ENCODE results near the gene TAF3.

Gene TAF3

GRCh38 chr10:7969623-7970022 lies 151.3 kb downstream of the TAF3 start:
- TF ChIP-seq GATA3 (IDR thresholded peaks at IDR 0.05; ENCODE audit: low read depth, low read length) (no peak), GATA2 (IDR thresholded peaks at IDR 0.05; ENCODE audit: low read depth, low read length) (no peak)

GRCh38 chr10:7971949-7972348 lies 153.6 kb downstream of the TAF3 start:
- no peak for TF ChIP-seq GATA3 (IDR thresholded peaks at IDR 0.05; ENCODE audit: low read depth, low read length)
- no peak for TF ChIP-seq GATA2 (IDR thresholded peaks at IDR 0.05; ENCODE audit: low read depth, low read length)

- TF ChIP-seq GATA2 (IDR thresholded peaks at IDR 0.05; ENCODE audit: low read depth, low read length) (no peak), GATA3 (IDR thresholded peaks at IDR 0.05; ENCODE audit: low read depth, low read length) (no peak)
These were observed 154.1 kb downstream of the TAF3 start for GRCh38 chr10:7972367-7972766.

- TF ChIP-seq GATA3 (IDR thresholded peaks at IDR 0.05; ENCODE audit: low read depth, low read length) (no peak), GATA2 (IDR thresholded peaks at IDR 0.05; ENCODE audit: low read depth, low read length) (no peak)
These were observed 161.9 kb downstream of the TAF3 start for GRCh38 chr10:7980196-7980595.

GRCh38 chr10:7982727-7983126 lies 164.4 kb downstream of the TAF3 start:
- TF ChIP-seq GATA2 (IDR thresholded peaks at IDR 0.05; ENCODE audit: low read depth, low read length), result no peak
- TF ChIP-seq GATA3 (IDR thresholded peaks at IDR 0.05; ENCODE audit: low read depth, low read length), result no peak

- TF ChIP-seq GATA2 (IDR thresholded peaks at IDR 0.05; ENCODE audit: low read depth, low read length) (no peak), GATA3 (IDR thresholded peaks at IDR 0.05; ENCODE audit: low read depth, low read length) (peak; percentile 85)
These were observed 166.0 kb downstream of the TAF3 start for GRCh38 chr10:7984325-7984724.

GRCh38 chr10:7984896-7985295 lies 166.6 kb downstream of the TAF3 start:
- TF ChIP-seq GATA2 (IDR thresholded peaks at IDR 0.05; ENCODE audit: low read depth, low read length) (no peak), GATA3 (IDR thresholded peaks at IDR 0.05; ENCODE audit: low read depth, low read length) (no peak)

- no peak for TF ChIP-seq GATA2 (IDR thresholded peaks at IDR 0.05; ENCODE audit: low read depth, low read length)
- TF ChIP-seq GATA3 (IDR thresholded peaks at IDR 0.05; ENCODE audit: low read depth, low read length), result no peak
These were observed 168.5 kb downstream of the TAF3 start for GRCh38 chr10:7986851-7987250.

- TF ChIP-seq GATA2 (IDR thresholded peaks at IDR 0.05; ENCODE audit: low read depth, low read length) (no peak), GATA3 (IDR thresholded peaks at IDR 0.05; ENCODE audit: low read depth, low read length) (no peak)
These were observed 170.7 kb downstream of the TAF3 start for GRCh38 chr10:7988989-7989388.

GRCh38 chr10:7998831-7999230 lies 180.5 kb downstream of the TAF3 start:
- TF ChIP-seq GATA2 (IDR thresholded peaks at IDR 0.05; ENCODE audit: low read depth, low read length), result no peak
- no peak for TF ChIP-seq GATA3 (IDR thresholded peaks at IDR 0.05; ENCODE audit: low read depth, low read length)

- TF ChIP-seq GATA2 (IDR thresholded peaks at IDR 0.05; ENCODE audit: low read depth, low read length) (no peak), GATA3 (IDR thresholded peaks at IDR 0.05; ENCODE audit: low read depth, low read length) (no peak)
These were observed 186.2 kb downstream of the TAF3 start for GRCh38 chr10:8004469-8005000.

GRCh38 chr10:8006274-8006999 lies 188.1 kb downstream of the TAF3 start:
- TF ChIP-seq GATA2 (IDR thresholded peaks at IDR 0.05; ENCODE audit: low read depth, low read length), result no peak
- no peak for TF ChIP-seq GATA3 (IDR thresholded peaks at IDR 0.05; ENCODE audit: low read depth, low read length)

- no peak for TF ChIP-seq GATA3 (IDR thresholded peaks at IDR 0.05; ENCODE audit: low read depth, low read length)
- TF ChIP-seq GATA2 (IDR thresholded peaks at IDR 0.05; ENCODE audit: low read depth, low read length), result no peak
These were observed 190.7 kb downstream of the TAF3 start for GRCh38 chr10:8009031-8009430.

- no peak for TF ChIP-seq GATA2 (IDR thresholded peaks at IDR 0.05; ENCODE audit: low read depth, low read length)
- no peak for TF ChIP-seq GATA3 (IDR thresholded peaks at IDR 0.05; ENCODE audit: low read depth, low read length)
These were observed 194.7 kb downstream of the TAF3 start for GRCh38 chr10:8013006-8013405.

GRCh38 chr10:8013619-8014018 lies 195.3 kb downstream of the TAF3 start:
- TF ChIP-seq GATA3 (IDR thresholded peaks at IDR 0.05; ENCODE audit: low read depth, low read length), result no peak
- TF ChIP-seq GATA2 (IDR thresholded peaks at IDR 0.05; ENCODE audit: low read depth, low read length), result no peak
